ENCODE results near the gene LPCAT3. TPM values are rescaled to one million over a fixed set of nuclear protein-coding genes. Genes with fewer than 3 reads are reported as not detected.
"Not testable (repeated sequence)": the region's sequence is repeated elsewhere in the genome, so short reads cannot be mapped to it uniquely, and the experiment has no call there.

Gene LPCAT3
- total RNA-seq: 10 to 100 TPM; 24.4 to 27.6 (median 25.0) TPM

- no peaks in the 10 kb centered on the region for H3K27me3 Mint-ChIP-seq (ENCODE audit: low read depth)
- peaks cover 5% of the 10 kb centered on the region for H3K36me3 Mint-ChIP-seq (ENCODE audit: insufficient read depth)
- H3K4me1 Mint-ChIP-seq (ENCODE audit: low read depth): peaks cover 23% of the 10 kb centered on the region
- H3K9me3 Mint-ChIP-seq: no peaks in the 10 kb centered on the region
- ATAC-seq (peak; percentile 97 to 98), DNase-seq (peak; percentile 95)
- H3K4me3 Mint-ChIP-seq: peak within 1 kb of the TSS; percentile 88
These were observed at the start of gene LPCAT3 for GRCh38 chr12:7018350-7019042. Gene LPCAT3 (minus strand): TSS chr12:7018476. CDS start chr12:7018424, 52 bp downstream.

GRCh38 chr12:7067096-7067495 is 48.8 kb upstream of the LPCAT3 start:
- Mint-ChIP-seq H3K27me3 (ENCODE audit: low read depth) (peaks cover 20% of the 10 kb centered on the region), H3K9me3 (no peaks in the 10 kb centered on the region), H3K36me3 (ENCODE audit: insufficient read depth) (no peaks in the 10 kb centered on the region), H3K4me3 (no peak overlapping the region), H3K4me1 (ENCODE audit: low read depth) (no peaks in the 10 kb centered on the region)
- no peak for ATAC-seq
- no peak for DNase-seq

GRCh38 chr12:7066596-7066995 is 48.3 kb upstream of the LPCAT3 start:
- no peak overlapping the region for H3K4me3 Mint-ChIP-seq
- ATAC-seq (no peak), DNase-seq (no peak)
- no peaks in the 10 kb centered on the region for H3K4me1 Mint-ChIP-seq (ENCODE audit: low read depth)
- H3K9me3 Mint-ChIP-seq: no peaks in the 10 kb centered on the region
- H3K36me3 Mint-ChIP-seq (ENCODE audit: insufficient read depth): no peaks in the 10 kb centered on the region
- H3K27me3 Mint-ChIP-seq (ENCODE audit: low read depth): peaks cover 18% of the 10 kb centered on the region

- peaks cover 23% of the 10 kb centered on the region for H3K27me3 Mint-ChIP-seq (ENCODE audit: low read depth)
- no peak for ATAC-seq
- no peaks in the 10 kb centered on the region for H3K36me3 Mint-ChIP-seq (ENCODE audit: insufficient read depth)
These were observed 46.9 kb upstream of the LPCAT3 start for GRCh38 chr12:7065073-7065623.

GRCh38 chr12:7064516-7064915 is 46.2 kb upstream of the LPCAT3 start:
- Mint-ChIP-seq H3K4me1 (ENCODE audit: low read depth) (no peaks in the 10 kb centered on the region), H3K9me3 (no peaks in the 10 kb centered on the region), H3K36me3 (ENCODE audit: insufficient read depth) (no peaks in the 10 kb centered on the region), H3K27me3 (ENCODE audit: low read depth) (peaks cover 25% of the 10 kb centered on the region), H3K4me3 (no peak overlapping the region)
- ATAC-seq: no peak
- no peak for DNase-seq

More at GRCh38 chr12:7065073-7065623, 46.9 kb upstream of the LPCAT3 start:
- H3K9me3 Mint-ChIP-seq: no peaks in the 10 kb centered on the region
- H3K4me3 Mint-ChIP-seq: no peak overlapping the region
- no peaks in the 10 kb centered on the region for H3K4me1 Mint-ChIP-seq (ENCODE audit: low read depth)
- no peak for DNase-seq

GRCh38 chr12:7061596-7061995 is 43.3 kb upstream of the LPCAT3 start:
- Mint-ChIP-seq H3K36me3 (ENCODE audit: insufficient read depth) (no peaks in the 10 kb centered on the region), H3K27me3 (ENCODE audit: low read depth) (peaks cover 25% of the 10 kb centered on the region), H3K4me3 (no peak overlapping the region), H3K4me1 (ENCODE audit: low read depth) (no peaks in the 10 kb centered on the region), H3K9me3 (no peaks in the 10 kb centered on the region)
- no peak for DNase-seq
- ATAC-seq: no peak

GRCh38 chr12:7061138-7061537 is 42.9 kb upstream of the LPCAT3 start:
- no peaks in the 10 kb centered on the region for H3K9me3 Mint-ChIP-seq
- peaks cover 27% of the 10 kb centered on the region for H3K27me3 Mint-ChIP-seq (ENCODE audit: low read depth)
- no peaks in the 10 kb centered on the region for H3K4me1 Mint-ChIP-seq (ENCODE audit: low read depth)
- H3K36me3 Mint-ChIP-seq (ENCODE audit: insufficient read depth): no peaks in the 10 kb centered on the region
- ATAC-seq: no peak
- no peak overlapping the region for H3K4me3 Mint-ChIP-seq
- DNase-seq: no peak

GRCh38 chr12:7060353-7060954 is 42.2 kb upstream of the LPCAT3 start, which contains the start of gene C1S:
Gene C1S (plus strand): TSS chr12:7060718. CDS start chr12:7061913, 1,195 bp downstream.
- no peaks in the 10 kb centered on the region for H3K36me3 Mint-ChIP-seq (ENCODE audit: insufficient read depth)
- no peaks in the 10 kb centered on the region for H3K9me3 Mint-ChIP-seq
- no peak for ATAC-seq
- peaks cover 30% of the 10 kb centered on the region for H3K27me3 Mint-ChIP-seq (ENCODE audit: low read depth)
- H3K4me3 Mint-ChIP-seq: no peak within 1 kb of the TSS
- H3K4me1 Mint-ChIP-seq (ENCODE audit: low read depth): no peaks in the 10 kb centered on the region
- DNase-seq: no peak

- no peak for DNase-seq
- Mint-ChIP-seq H3K4me3 (no peak overlapping the region), H3K27me3 (ENCODE audit: low read depth) (peaks cover 31% of the 10 kb centered on the region), H3K4me1 (ENCODE audit: low read depth) (no peaks in the 10 kb centered on the region), H3K36me3 (ENCODE audit: insufficient read depth) (no peaks in the 10 kb centered on the region), H3K9me3 (no peaks in the 10 kb centered on the region)
- ATAC-seq: no peak
These were observed 41.5 kb upstream of the LPCAT3 start for GRCh38 chr12:7059780-7060179.

- H3K36me3 Mint-ChIP-seq (ENCODE audit: insufficient read depth): no peaks in the 10 kb centered on the region
- no peak overlapping the region for H3K4me3 Mint-ChIP-seq
- DNase-seq: no peak
- no peak for ATAC-seq
- no peaks in the 10 kb centered on the region for H3K9me3 Mint-ChIP-seq
- H3K27me3 Mint-ChIP-seq (ENCODE audit: low read depth): peaks cover 32% of the 10 kb centered on the region
- no peaks in the 10 kb centered on the region for H3K4me1 Mint-ChIP-seq (ENCODE audit: low read depth)
These were observed 40.6 kb upstream of the LPCAT3 start for GRCh38 chr12:7058850-7059395.

- Mint-ChIP-seq H3K36me3 (ENCODE audit: insufficient read depth) (no peaks in the 10 kb centered on the region), H3K27me3 (ENCODE audit: low read depth) (peaks cover 32% of the 10 kb centered on the region), H3K9me3 (no peaks in the 10 kb centered on the region), H3K4me3 (no peak overlapping the region), H3K4me1 (ENCODE audit: low read depth) (no peaks in the 10 kb centered on the region)
- ATAC-seq (no peak), DNase-seq (no peak)
These were observed 40.0 kb upstream of the LPCAT3 start for GRCh38 chr12:7058163-7058845.

- not testable (repeated sequence) for ATAC-seq; H3K4me1 Mint-ChIP-seq (ENCODE audit: low read depth); H3K36me3 Mint-ChIP-seq (ENCODE audit: insufficient read depth)
These were observed 37.5 kb upstream of the LPCAT3 start for GRCh38 chr12:7055736-7056135.

GRCh38 chr12:7054925-7055324 is 36.6 kb upstream of the LPCAT3 start:
- DNase-seq (no peak), ATAC-seq (no peak)
- Mint-ChIP-seq H3K36me3 (ENCODE audit: insufficient read depth) (no peaks in the 10 kb centered on the region), H3K9me3 (no peaks in the 10 kb centered on the region), H3K27me3 (ENCODE audit: low read depth) (peaks cover 23% of the 10 kb centered on the region), H3K4me1 (ENCODE audit: low read depth) (no peaks in the 10 kb centered on the region), H3K4me3 (no peak overlapping the region)

More at GRCh38 chr12:7055736-7056135, 37.5 kb upstream of the LPCAT3 start:
- DNase-seq, H3K9me3 Mint-ChIP-seq, H3K4me3 Mint-ChIP-seq: not testable (repeated sequence)
- peaks cover 30% of the 10 kb centered on the region for H3K27me3 Mint-ChIP-seq (ENCODE audit: low read depth)

- DNase-seq; ATAC-seq; H3K27me3 Mint-ChIP-seq (ENCODE audit: low read depth); H3K9me3 Mint-ChIP-seq; H3K4me3 Mint-ChIP-seq; H3K36me3 Mint-ChIP-seq (ENCODE audit: insufficient read depth): not testable (repeated sequence)
- peaks cover 13% of the 10 kb centered on the region for H3K4me1 Mint-ChIP-seq (ENCODE audit: low read depth)
These were observed 31.7 kb upstream of the LPCAT3 start for GRCh38 chr12:7049973-7050372.
